Fibroblast of villous mesenchyme (primary cell): ENCODE data around the gene PPP2R5E. TPM values are rescaled to one million over a fixed set of nuclear protein-coding genes. Genes with fewer than 3 reads are reported as not detected.
"Not testable (repeated sequence)": the region's sequence is repeated elsewhere in the genome, so short reads cannot be mapped to it uniquely, and the experiment has no call there.

Experiments
- DNase-seq: peaks from one replicate; pipeline ENCODE4 v3.0.0-alpha.2; 2010; ENCODE audit warnings: low read depth
- H3K4me3 ChIP-seq: 2 replicates; pipeline ENCODE4 v1.5.1; 2011; ENCODE audit warnings: low read depth, mild to moderate bottlenecking, low read length
- CTCF ChIP-seq: IDR thresholded peaks from 2 replicates; pipeline ENCODE4 v1.5.1; 2012; ENCODE audit warnings: low read depth, mild to moderate bottlenecking, low read length; ENCODE audit not compliant: insufficient read depth
- total RNA-seq: library from RNA; depleted of rRNA; stranded (reverse); fragments of >200 nt; gene quantifications from 2 replicates; pipeline ENCODE4 v1.2.3, GENCODE V29; 2012

Gene PPP2R5E
- total RNA-seq, 1 donor, result 32.4 TPM

DNA sequence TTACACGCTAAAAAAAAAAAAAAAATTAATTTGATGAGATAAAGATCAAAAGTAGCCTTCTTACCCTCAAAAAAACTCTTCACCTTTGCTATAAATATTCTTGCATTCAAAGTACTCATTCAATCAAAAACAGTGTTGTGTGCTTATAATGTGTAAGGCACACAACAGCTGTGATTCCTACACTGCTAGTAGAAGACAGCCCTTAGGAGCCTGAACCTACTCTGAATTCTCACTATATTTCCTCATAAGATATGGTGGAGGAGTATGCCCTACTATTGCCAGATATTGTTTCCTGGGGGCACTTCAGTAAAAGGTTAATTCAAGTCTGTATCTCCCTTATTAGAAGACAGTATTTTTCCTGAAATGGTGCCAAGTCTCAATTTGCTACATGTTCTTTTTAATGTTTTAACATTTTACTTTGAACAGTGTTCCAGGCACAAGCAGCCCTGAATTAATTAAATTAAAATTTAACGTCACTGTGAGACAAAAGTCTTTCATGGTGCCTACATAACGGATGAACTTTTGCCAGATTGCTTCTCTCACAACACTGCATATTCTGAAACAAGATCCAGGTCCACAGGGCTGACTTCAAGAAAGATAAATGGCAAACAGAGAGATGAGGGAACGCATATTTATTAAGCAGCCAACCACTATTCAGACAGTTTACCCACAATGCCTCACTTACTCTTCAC, 19.3 kb downstream of the PPP2R5E start:
- H3K4me3 ChIP-seq, result no peak overlapping the region
- TF ChIP-seq CTCF, result no peak
- DNase-seq, result no peak

DNA sequence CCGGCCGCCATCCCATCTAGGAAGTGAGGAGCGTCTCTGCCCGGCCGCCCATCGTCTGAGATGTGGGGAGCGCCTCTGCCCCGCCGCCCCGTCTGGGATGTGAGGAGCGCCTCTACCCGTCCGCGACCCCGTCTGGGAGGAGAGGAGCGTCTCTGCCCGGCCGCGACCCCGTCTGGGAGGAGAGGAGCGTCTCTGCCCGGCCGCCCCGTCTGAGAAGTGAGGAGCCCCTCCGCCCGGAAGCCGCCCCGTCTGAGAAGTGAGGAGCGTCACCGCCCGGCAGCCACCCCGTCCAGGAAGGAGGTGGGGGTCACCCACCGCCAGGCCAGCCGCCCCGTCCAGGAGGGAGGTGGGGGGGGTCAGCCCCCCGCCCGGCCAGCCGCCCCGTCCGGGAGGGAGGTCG, 20.7 kb downstream of the PPP2R5E start:
- not testable (repeated sequence) for H3K4me3 ChIP-seq

DNA sequence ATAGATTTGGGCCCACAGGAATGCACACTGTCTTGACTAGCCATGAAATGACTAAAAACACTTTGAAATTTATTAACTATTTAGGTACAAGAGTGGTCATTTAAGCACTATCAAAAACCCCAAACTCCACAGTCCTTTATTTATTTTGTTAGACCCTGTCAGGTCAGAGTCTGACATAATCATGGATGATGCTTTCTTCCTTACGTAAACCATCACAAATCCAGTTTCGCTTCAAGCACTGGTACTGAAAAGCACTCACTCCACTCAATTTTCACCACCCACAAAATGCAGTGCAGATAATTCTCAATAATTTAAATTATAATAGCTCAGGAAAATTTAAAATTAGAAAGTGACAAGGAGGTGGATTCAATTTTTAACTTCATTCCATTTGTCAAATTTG, 25.8 kb downstream of the PPP2R5E start:
- H3K4me3 ChIP-seq, result no peak overlapping the region
- no peak for TF ChIP-seq CTCF
- DNase-seq, result peak; percentile 22

More for the DNA sequence above, 20.7 kb downstream of the PPP2R5E start:
- DNase-seq, result not testable (repeated sequence)

GRCh38 chr14:63515240-63515639, 27.9 kb downstream of the PPP2R5E start:
- no peak for DNase-seq
- H3K4me3 ChIP-seq, result no peak overlapping the region
- TF ChIP-seq CTCF, result no peak

GRCh38 chr14:63513756-63514155, 29.4 kb downstream of the PPP2R5E start:
- H3K4me3 ChIP-seq, result no peak overlapping the region
- no peak for TF ChIP-seq CTCF
- DNase-seq, result no peak

DNA sequence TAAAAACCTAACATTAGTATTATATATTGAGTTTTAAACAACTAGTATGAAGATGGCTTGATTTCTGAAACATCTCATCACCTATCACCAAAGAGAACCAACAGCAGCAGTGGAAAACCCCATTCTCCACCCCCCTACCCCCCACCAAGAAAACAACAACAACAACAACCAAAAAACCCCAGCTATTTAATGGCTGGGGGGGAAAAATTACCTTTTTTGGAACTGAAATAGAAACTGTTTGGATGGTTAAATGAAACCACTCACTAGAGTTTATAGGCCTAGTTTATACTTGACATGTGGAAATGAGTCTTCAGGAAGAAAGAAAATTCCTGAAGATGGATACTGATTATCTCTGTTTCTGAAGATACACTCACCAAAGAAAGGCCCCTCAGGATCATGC, 30.3 kb downstream of the PPP2R5E start:
- DNase-seq, result no peak
- no peak overlapping the region for H3K4me3 ChIP-seq
- TF ChIP-seq CTCF, result no peak

- no peak for TF ChIP-seq CTCF
- H3K4me3 ChIP-seq, result no peak overlapping the region
- peak; percentile 37 for DNase-seq
Measured at GRCh38 chr14:63510538-63510937, 32.6 kb downstream of the PPP2R5E start.
